Neural cell (in vitro differentiated cells): Measurements from ENCODE around the gene CRAT.

Experiments
- CTCF ChIP-seq: fragments of 450-650 bp; IDR thresholded peaks from 2 replicates; pipeline ENCODE4 v1.5.1; 2014; ENCODE audit warnings: antibody characterized with exemption, mild to moderate bottlenecking, moderate library complexity; ENCODE audit not compliant: poor library complexity, severe bottlenecking
- EP300 ChIP-seq: fragments of 450-650 bp; conservative IDR thresholded peaks from 2 replicates; pipeline ENCODE4 v1.6.1; 2014; ENCODE audit warnings: antibody characterized with exemption, mild to moderate bottlenecking, moderate library complexity; ENCODE audit not compliant: poor library complexity, severe bottlenecking
- EZH2 ChIP-seq: fragments of 200-600, 300-800 bp; shearing (Covaris generic), sonication (generic); IDR thresholded peaks from 2 replicates; pipeline ENCODE4 v1.6.1; 2014; ENCODE audit warnings: antibody characterized with exemption, low read length, borderline replicate concordance, mild to moderate bottlenecking; ENCODE audit not compliant: insufficient read depth, poor library complexity, severe bottlenecking
- MXI1 ChIP-seq: fragments of 450-650 bp; conservative IDR thresholded peaks from 2 replicates; pipeline ENCODE4 v1.6.1; 2014; ENCODE audit warnings: antibody characterized with exemption, mild to moderate bottlenecking; ENCODE audit not compliant: poor library complexity, severe bottlenecking
- POLR2AphosphoS5 ChIP-seq: IDR thresholded peaks from 2 replicates; pipeline ENCODE4 v1.6.1; 2012
- RAD21 ChIP-seq: fragments of 450-650 bp; conservative IDR thresholded peaks from 2 replicates; pipeline ENCODE4 v1.6.1; 2014; ENCODE audit warnings: antibody characterized with exemption, mild to moderate bottlenecking, moderate library complexity
- REST ChIP-seq: IDR thresholded peaks from 2 replicates; pipeline ENCODE4 v1.6.1; 2012; ENCODE audit warnings: borderline replicate concordance
- SMC3 ChIP-seq: fragments of 450-650 bp; conservative IDR thresholded peaks from 2 replicates; pipeline ENCODE4 v1.6.1; 2014; ENCODE audit warnings: antibody characterized with exemption, mild to moderate bottlenecking, moderate library complexity; ENCODE audit not compliant: poor library complexity
- TAF1 ChIP-seq: IDR thresholded peaks from 2 replicates; pipeline ENCODE4 v1.6.1; 2012; ENCODE audit warnings: low read depth

GRCh38 chr9:129070696-129071525, 39.7 kb downstream of the CRAT start:
- TF ChIP-seq POLR2AphosphoS5 (no peak), CTCF (no peak), EP300 (no peak), REST (no peak), EZH2 (no peak), MXI1 (no peak), SMC3 (no peak), RAD21 (no peak), TAF1 (no peak)
